MV-4-11 (cell line): ENCODE data around the gene ARHGAP15.
"Not testable (repeated sequence)": the region's sequence is repeated elsewhere in the genome, so short reads cannot be mapped to it uniquely, and the experiment has no call there.

Experiments used
- DNase-seq: peaks from one replicate; lab custom pipeline; 2025; lab: John Stamatoyannopoulos, UW

ARHGAP15 gene

GRCh38 chr2:143529118-143529720 is 400.0 kb downstream of the ARHGAP15 start:
- no peak for DNase-seq

DNA sequence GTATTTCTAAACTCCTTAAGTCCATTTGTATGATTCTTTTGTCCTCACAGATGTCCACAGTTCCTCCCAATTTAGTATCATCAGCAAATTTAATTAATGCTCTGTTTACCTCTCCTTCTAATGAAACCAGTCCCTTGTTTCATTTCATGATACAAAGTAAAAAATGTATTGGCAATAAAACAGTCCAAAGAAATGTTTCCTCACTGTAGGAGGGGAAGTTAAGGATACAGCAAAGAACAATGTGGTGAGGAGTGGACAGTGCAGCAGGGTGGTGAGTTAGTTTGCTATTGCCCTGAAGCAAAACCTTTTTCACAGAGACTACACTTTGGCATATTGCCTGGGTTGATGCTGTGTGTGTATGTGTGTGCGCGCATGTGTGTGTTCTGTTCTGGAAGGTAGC is 401.5 kb downstream of the ARHGAP15 start:
- no peak for DNase-seq

DNA sequence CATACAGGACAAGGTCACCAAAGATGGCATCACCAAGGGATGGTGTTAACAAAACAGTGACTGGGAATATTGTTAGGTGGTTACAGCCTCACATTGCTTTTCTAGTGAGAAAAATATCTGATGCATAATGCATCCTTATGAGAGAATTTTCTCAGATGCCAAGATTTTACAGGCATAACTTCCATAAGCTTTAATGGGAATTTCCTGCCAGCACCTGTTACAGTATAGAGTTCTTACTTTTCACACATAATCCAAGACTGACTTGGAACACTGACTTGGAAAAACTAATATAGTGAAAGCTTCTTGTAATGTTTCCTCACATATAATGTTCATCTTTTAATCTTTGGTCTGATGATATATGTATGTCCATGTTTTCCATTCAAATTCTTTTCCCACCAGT is 402.8 kb downstream of the ARHGAP15 start:
- DNase-seq, result no peak

GRCh38 chr2:143533846-143534245 is 404.6 kb downstream of the ARHGAP15 start:
- DNase-seq, result no peak

DNA sequence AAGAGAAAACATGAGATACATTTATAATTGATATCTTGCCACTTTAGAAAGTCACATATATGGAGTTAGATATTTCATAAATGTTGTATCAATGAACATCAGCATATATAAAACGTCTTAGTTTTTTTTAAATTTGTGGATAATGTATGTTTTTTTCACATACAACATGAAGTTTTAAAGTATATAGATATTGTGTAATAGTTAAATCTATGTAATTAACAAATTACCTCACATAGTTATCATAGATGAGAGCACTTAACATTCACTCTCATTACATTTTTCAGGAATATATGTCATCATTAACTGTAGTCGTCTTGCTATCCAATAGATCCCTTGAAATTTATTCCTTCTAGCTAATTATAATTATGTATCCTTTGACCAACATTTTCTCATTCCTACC is 406.6 kb downstream of the ARHGAP15 start:
- no peak for DNase-seq

- not testable (repeated sequence) for DNase-seq
These were observed 412.7 kb downstream of the ARHGAP15 start for GRCh38 chr2:143541899-143542298.

GRCh38 chr2:143545059-143545948 is 416.1 kb downstream of the ARHGAP15 start:
- DNase-seq, result no peak

DNA sequence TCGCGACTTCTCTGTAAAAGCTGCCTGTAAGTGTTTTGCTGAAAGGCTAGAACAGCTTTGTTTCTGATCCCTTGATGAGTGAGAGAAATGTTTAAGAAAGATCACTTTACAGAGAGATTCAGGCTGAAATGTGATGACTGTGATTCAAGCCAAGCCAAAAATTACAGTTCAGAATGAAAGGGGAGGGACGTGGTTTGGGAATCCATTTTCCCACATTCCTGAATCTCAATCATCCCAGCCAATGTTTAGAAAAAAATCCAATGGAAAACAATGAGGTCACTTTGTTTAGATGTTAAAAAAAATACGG is 416.7 kb downstream of the ARHGAP15 start:
- no peak for DNase-seq

DNA sequence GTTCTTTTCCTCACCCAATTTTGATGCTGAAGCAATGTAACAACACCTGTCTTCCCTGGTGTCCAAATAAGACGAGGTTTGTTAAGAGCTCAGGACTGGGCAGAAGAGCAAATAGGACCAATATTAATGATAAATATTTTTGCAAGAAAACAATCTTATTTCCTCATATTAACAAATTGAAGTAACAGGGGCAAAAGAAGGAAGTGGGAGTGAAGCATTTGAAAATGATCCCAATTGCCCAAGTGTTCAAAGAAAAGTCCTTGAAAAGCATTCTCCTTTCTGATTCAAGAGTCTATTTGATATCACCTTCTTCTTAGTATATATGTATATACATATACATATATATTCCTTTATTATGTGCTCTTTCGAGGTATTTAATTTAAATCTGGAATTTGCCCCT is 418.8 kb downstream of the ARHGAP15 start:
- peak; percentile 47 for DNase-seq

DNA sequence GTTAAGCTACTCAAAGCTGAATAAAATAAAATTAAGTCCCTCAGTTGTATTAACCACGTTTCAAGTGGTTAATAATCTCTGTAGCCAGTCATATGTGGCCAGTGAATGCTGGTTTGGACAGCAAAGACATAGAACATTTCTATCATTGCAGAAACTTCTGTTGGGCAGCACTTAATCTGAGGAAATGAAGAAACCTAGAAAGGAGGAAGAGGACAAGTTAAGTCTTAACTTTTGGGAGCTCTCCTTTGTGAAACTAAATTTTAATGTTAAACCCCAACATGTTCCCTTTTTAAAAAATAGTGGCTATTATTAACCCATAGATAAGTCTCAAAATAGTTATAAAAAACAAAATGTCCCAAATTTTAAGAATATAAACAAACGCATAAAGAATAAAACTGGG is 421.3 kb downstream of the ARHGAP15 start:
- DNase-seq, result peak; percentile 73

GRCh38 chr2:143551971-143552650 is 422.9 kb downstream of the ARHGAP15 start:
- peak; percentile 18 for DNase-seq

- peak; percentile 15 for DNase-seq
These were observed 424.0 kb downstream of the ARHGAP15 start for GRCh38 chr2:143553261-143553660.

DNA sequence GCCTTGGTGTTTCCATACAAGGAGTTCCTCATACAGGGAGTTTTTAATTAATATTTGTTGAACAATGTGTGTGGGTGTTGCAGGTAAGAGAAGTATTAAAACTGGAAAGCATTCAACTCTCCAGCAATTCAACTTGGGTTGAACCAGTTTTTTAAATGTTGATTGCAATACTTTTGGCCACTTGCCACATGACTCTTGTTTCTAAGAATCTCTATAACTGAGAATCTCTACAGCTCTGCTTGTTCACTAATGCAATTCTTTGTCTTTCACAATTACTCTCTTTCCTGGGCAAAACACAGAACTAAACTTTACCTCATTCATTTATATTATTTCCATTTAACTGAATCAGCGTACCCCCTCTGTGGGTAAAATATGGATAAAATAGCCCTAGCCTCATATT is 429.4 kb downstream of the ARHGAP15 start:
- DNase-seq, result peak; percentile 59

GRCh38 chr2:143559147-143559546 is 429.9 kb downstream of the ARHGAP15 start:
- no peak for DNase-seq

DNA sequence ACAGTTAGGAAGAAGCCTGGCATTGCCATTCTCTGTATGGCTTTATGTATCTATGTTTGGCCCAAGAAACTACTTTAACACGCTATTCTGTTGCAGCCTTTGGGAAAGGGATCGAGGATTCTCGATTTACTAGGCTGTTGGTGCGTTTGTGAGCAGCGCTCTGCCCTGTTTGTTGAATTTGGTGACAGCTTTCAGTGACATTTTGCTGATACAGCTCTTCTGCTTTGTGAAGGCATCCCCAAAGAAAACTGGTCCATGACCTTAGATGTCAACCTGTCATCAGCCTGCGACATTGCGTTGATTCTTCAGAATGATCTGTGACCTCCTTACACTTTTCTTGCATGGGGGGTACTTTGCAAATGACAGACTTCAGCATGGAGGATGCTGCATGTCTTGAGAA is 431.5 kb downstream of the ARHGAP15 start:
- no peak for DNase-seq

- DNase-seq, result peak; percentile 11
These were observed 435.2 kb downstream of the ARHGAP15 start for GRCh38 chr2:143564419-143564818.

DNA sequence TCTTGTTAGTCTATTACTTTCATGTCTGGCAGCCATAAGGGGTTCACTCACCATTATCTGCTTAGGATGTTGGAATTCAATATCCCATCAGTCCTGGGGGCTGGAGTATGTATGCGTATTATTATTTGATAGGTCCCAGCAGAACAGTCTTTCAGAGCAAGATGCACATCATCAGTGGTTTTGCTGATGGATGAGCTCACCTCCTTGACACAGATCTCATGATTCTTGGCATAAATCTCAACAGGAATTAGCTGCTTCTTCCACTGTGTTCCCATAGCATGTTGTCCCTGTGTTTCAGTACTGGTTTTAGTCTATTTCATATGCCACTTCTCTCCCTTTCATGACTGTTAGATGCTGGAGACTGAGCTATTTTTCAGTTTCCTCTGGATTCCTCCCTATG is 442.5 kb downstream of the ARHGAP15 start:
- no peak for DNase-seq

DNA sequence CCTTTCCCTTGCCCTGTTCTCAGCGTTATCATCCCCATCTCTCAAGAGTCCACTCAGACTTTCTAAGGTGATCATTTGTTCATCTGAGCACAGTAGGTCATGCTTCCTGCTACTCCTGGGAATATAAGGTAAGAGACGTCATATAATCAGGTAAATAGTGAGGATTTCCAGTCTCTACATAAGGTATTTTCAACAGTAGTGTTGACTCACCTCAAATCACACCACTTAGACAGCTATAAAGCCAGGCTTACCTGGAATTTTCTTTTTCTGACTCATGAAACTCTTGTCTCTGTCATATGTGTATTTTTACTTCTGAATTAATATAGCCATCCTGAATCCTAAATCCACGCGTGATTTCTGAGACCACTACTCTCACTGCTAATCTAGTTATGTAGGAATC is 443.2 kb downstream of the ARHGAP15 start:
- no peak for DNase-seq

DNA sequence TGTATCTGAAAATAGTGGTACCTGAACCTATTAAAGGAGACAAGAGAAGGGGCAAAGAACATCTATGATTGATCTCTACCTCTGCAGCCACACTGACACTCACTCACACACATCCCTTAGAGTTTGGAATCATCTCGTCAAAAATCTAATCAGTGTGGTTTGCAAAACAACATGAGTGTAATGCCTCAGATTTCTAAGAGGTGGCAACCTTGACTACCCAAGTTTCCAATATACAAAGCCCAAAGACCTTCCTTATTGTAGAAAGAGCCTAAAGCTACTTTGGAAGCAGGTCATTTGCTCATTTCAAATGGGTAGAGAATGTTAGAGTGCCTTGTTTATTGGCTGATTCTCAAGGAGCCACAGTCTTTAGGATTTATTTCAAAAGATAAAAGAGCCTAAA is 444.9 kb downstream of the ARHGAP15 start:
- no peak for DNase-seq

DNA sequence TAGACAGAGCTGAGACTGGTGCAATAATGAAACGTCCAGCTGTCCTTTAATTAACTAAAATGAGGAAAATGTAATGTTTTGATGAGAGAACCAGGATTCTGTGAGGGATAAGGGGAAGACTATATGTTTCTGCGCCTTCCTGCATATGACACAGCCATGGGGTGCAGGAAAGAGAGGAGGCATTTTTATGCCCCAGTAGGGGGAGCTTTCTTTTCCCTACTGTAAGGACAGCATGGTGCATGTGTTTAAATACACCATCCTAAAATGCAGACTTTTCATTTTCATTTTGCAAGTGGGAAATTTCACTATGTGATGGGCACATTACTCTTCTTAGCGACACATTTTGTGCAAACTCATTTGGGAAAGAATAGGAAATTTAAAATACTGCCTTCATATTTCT is 446.1 kb downstream of the ARHGAP15 start:
- no peak for DNase-seq

DNA sequence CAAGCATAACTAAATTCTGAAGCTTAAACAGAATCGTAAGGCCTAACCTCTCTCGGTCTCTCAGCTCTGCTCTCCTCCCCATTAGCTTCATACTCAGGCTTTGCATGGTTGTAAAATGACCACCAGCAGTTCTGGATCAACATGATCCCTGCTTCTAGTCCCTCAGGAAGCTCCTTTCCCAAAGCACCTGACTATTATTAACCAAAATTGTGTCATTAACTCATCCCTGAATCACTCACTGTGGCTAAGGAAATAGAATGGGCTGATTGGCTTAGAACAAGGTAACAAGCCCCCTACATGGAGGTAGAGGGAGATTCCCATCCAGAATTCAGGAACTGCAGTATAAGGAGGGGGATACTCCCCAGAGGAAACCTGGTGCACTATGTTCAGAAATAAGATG is 448.3 kb downstream of the ARHGAP15 start:
- DNase-seq, result no peak

GRCh38 chr2:143579456-143579855 is 450.2 kb downstream of the ARHGAP15 start:
- no peak for DNase-seq

DNA sequence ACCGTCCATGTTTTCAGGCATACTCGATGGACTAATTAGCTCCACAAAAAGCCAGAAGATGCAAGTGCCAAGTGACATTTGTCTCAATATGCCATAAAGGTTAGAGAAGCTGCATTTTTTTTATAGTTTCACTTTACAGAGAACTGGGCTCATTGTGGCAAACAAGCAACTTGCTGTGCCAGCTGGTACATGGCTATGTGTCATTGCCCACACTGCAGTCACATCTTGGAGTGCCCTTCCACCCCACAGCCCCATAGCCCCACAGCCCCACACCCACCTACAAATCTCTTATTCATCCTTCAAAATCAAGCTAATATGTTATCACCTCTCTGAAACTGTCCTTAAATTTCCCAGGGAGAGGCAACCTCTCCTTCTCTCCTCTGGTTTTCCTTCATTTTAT is 451.9 kb downstream of the ARHGAP15 start:
- peak; percentile 8 for DNase-seq
